H9 (cell line): ENCODE data around the gene CAMTA2. TPM values are rescaled to one million over a fixed set of nuclear protein-coding genes. Genes with fewer than 3 reads are reported as not detected.

ENCODE experiments used
- DNase-seq: peaks from one replicate; pipeline ENCODE4 v3.0.0-alpha.2; 2017
- H2AFZ ChIP-seq: one replicate; pipeline ENCODE4 v1.6.1; 2013; ENCODE audit warnings: mild to moderate bottlenecking, low read length, control low read depth, moderate library complexity
- H2AK5ac ChIP-seq: 2 replicates; pipeline ENCODE4 v1.6.1; 2013; ENCODE audit warnings: low read length, control low read depth, mixed read lengths; ENCODE audit not compliant: insufficient read length
- H2BK120ac ChIP-seq: one replicate; pipeline ENCODE4 v1.6.1; 2013; ENCODE audit warnings: low read depth, mild to moderate bottlenecking, low read length, control low read depth, inconsistent platforms; ENCODE audit not compliant: poor library complexity, severe bottlenecking
- H2BK12ac ChIP-seq: 2 replicates; pipeline ENCODE4 v1.6.1; 2013; ENCODE audit warnings: low read length, control low read depth, mixed read lengths, low read depth; ENCODE audit not compliant: insufficient read length
- H2BK15ac ChIP-seq: 2 replicates; pipeline ENCODE4 v1.6.1; 2013; ENCODE audit warnings: low read depth, low read length, control low read depth
- H2BK20ac ChIP-seq: one replicate; pipeline ENCODE4 v1.6.1; 2013; ENCODE audit warnings: low read depth, mild to moderate bottlenecking, low read length, control low read depth, inconsistent platforms; ENCODE audit not compliant: poor library complexity, severe bottlenecking
- H2BK5ac ChIP-seq: 2 replicates; pipeline ENCODE4 v1.6.1; 2013; ENCODE audit warnings: low read length, control low read depth, mixed read lengths; ENCODE audit not compliant: insufficient read length
- H3K14ac ChIP-seq: 2 replicates; pipeline ENCODE4 v1.6.1; 2013; ENCODE audit warnings: low read length, control low read depth; ENCODE audit not compliant: insufficient read depth
- H3K18ac ChIP-seq: 2 replicates; pipeline ENCODE4 v1.6.1; 2013; ENCODE audit warnings: low read depth, mild to moderate bottlenecking, mixed read lengths, low read length, control low read depth; ENCODE audit not compliant: insufficient read length
- H3K23ac ChIP-seq: 2 replicates; pipeline ENCODE4 v1.6.1; 2013; ENCODE audit warnings: low read length, control low read depth, mixed read lengths, low read depth; ENCODE audit not compliant: insufficient read length
- H3K23me2 ChIP-seq: 2 replicates; pipeline ENCODE4 v1.6.1; 2013; ENCODE audit warnings: low read depth, mild to moderate bottlenecking, mixed read lengths, low read length, control low read depth; ENCODE audit not compliant: insufficient read length, poor library complexity, severe bottlenecking
- H3K27ac ChIP-seq: 2 replicates; pipeline ENCODE4 v1.5.1; 2013; ENCODE audit warnings: low read length, control low read depth, mixed read lengths, low read depth; ENCODE audit not compliant: insufficient read length
- H3K27me3 ChIP-seq: 2 replicates; pipeline ENCODE4 v1.6.1; 2013; ENCODE audit warnings: low read length, control low read depth, inconsistent platforms; ENCODE audit not compliant: insufficient read depth
- H3K4ac ChIP-seq: 2 replicates; pipeline ENCODE4 v1.6.1; 2013; ENCODE audit warnings: low read depth, mild to moderate bottlenecking, control low read depth, inconsistent platforms, low read length, moderate library complexity
- H3K4me1 ChIP-seq: 2 replicates; pipeline ENCODE4 v1.6.1; 2013; ENCODE audit warnings: low read length, control low read depth, inconsistent platforms; ENCODE audit not compliant: insufficient read depth
- H3K4me2 ChIP-seq: 2 replicates; pipeline ENCODE4 v1.6.1; 2013; ENCODE audit warnings: low read length, control low read depth, mixed read lengths; ENCODE audit not compliant: insufficient read length, insufficient read depth
- H3K56ac ChIP-seq: 2 replicates; pipeline ENCODE4 v1.6.1; 2013; ENCODE audit warnings: low read depth, mild to moderate bottlenecking, mixed read lengths, low read length, control low read depth; ENCODE audit not compliant: insufficient read length
- H3K79me1 ChIP-seq: 2 replicates; pipeline ENCODE4 v1.6.1; 2013; ENCODE audit warnings: low read depth, mild to moderate bottlenecking, moderate library complexity, low read length, control low read depth, inconsistent platforms; ENCODE audit not compliant: insufficient read depth, poor library complexity, severe bottlenecking
- H3K79me2 ChIP-seq: 2 replicates; pipeline ENCODE4 v1.6.1; 2013; ENCODE audit warnings: low read length, control low read depth, inconsistent platforms; ENCODE audit not compliant: insufficient read depth
- H3K9ac ChIP-seq: 2 replicates; pipeline ENCODE4 v1.6.1; 2013; ENCODE audit warnings: low read length, control low read depth, mixed read lengths; ENCODE audit not compliant: insufficient read length; ENCODE audit errors: extremely low read depth
- H3K9me3 ChIP-seq: one replicate; pipeline ENCODE4 v1.6.1; 2013; ENCODE audit warnings: low read depth, low read length, inconsistent platforms; ENCODE audit not compliant: control insufficient read depth
- H3T11ph ChIP-seq: one replicate; pipeline ENCODE4 v1.6.1; 2013; ENCODE audit warnings: mild to moderate bottlenecking, low read length, control low read depth, inconsistent platforms
- H4K20me1 ChIP-seq: one replicate; pipeline ENCODE4 v1.6.1; 2013; ENCODE audit not compliant: control insufficient read depth, insufficient read length, insufficient read depth
- H4K5ac ChIP-seq: 2 replicates; pipeline ENCODE4 v1.6.1; 2013; ENCODE audit warnings: low read depth, mild to moderate bottlenecking, mixed read lengths, low read length, control low read depth; ENCODE audit not compliant: insufficient read length
- H4K8ac ChIP-seq: replicated peaks from 2 replicates; pipeline ENCODE4 v1.6.1; 2013; ENCODE audit warnings: low read length, control low read depth, mixed read lengths, low read depth; ENCODE audit not compliant: insufficient read length
- H4K91ac ChIP-seq: 2 replicates; pipeline ENCODE4 v1.6.1; 2013; ENCODE audit warnings: low read depth, mild to moderate bottlenecking, moderate library complexity, mixed read lengths, low read length, control low read depth; ENCODE audit not compliant: insufficient read length
- H3K27ac Mint-ChIP-seq, 3 experiments: 2 replicates in 2 of 3; 3 replicates in 1 of 3; pipeline ENCODE4 v1.8.0; 2020 to 2021; ENCODE audit warnings: mixed read lengths in 3 of 3, mild to moderate bottlenecking in 1 of 3, moderate library complexity in 1 of 3
- H3K27me3 Mint-ChIP-seq: 2 replicates; pipeline ENCODE4 v1.8.0; 2021; ENCODE audit warnings: low read depth, mild to moderate bottlenecking, moderate library complexity, mixed read lengths
- H3K36me3 Mint-ChIP-seq, 3 experiments: 2 replicates in 2 of 3; 3 replicates in 1 of 3; pipeline ENCODE4 v1.8.0; 2020 to 2021; ENCODE audit warnings: low read depth in 3 of 3, mixed read lengths in 3 of 3; ENCODE audit not compliant: insufficient read depth in 1 of 3
- H3K4me1 Mint-ChIP-seq, 2 experiments: 2 replicates each; pipeline ENCODE4 v1.8.0; 2020; ENCODE audit warnings: mixed read lengths in 2 of 2
- H3K4me3 Mint-ChIP-seq, 2 experiments: 2 replicates in 1 of 2; 3 replicates in 1 of 2; pipeline ENCODE4 v1.8.0; 2020 to 2021; ENCODE audit warnings: mild to moderate bottlenecking in 2 of 2, mixed read lengths in 2 of 2, moderate library complexity in 1 of 2
- H3K9me3 Mint-ChIP-seq, 2 experiments: 2 replicates in 1 of 2; 3 replicates in 1 of 2; pipeline ENCODE4 v1.8.0; 2020; ENCODE audit warnings: mild to moderate bottlenecking in 2 of 2, mixed read lengths in 2 of 2, moderate library complexity in 1 of 2
- CTCF ChIP-seq: fragments of 200-600 bp; sonication (generic); conservative IDR thresholded peaks from 3 replicates; pipeline ENCODE4 v1.8.0; 2021; ENCODE audit warnings: antibody characterized with exemption, mild to moderate bottlenecking
- WGBS: extraction: QIAGEN DNeasy Blood & Tissue Kit; methylation state at CpG from one replicate; pipeline ENCODE4 v1.1.7; 2013; ENCODE audit warnings: missing lambda C conversion rate, low lambda C conversion rate, mixed read lengths; ENCODE audit not compliant: insufficient read length; ENCODE audit errors: extremely low coverage; 5-methylcytosine and 5-hydroxymethylcytosine counted together
- total RNA-seq: library from RNA; stranded (reverse); gene quantifications from 2 replicates; pipeline ENCODE4 v1.2.1, GENCODE V29; 2021

CAMTA2 gene
- total RNA-seq, 1 experiment from 2014 or later = 15.6 TPM

GRCh38 chr17:4994081-4994595, 6.7 kb upstream of the CAMTA2 start:
- Histone ChIP-seq H3K4ac (no peak overlapping the region), H4K5ac (no peak overlapping the region), H3K9ac (no peak overlapping the region), H3K27ac (no peak overlapping the region), H2AK5ac (no peak overlapping the region), H2BK120ac (no peak overlapping the region), H3K9me3 (no peaks in the 10 kb centered on the region), H3K56ac (no peak overlapping the region), H3K79me1 (no peaks in the 10 kb centered on the region), H3K27me3 (peaks cover 1% of the 10 kb centered on the region; the same call in 1 of the 2 replicates), H3K14ac (no peak overlapping the region), H4K8ac (no peak overlapping the region), H3K23me2 (peaks cover 14% of the 10 kb centered on the region), H4K91ac (no peak overlapping the region), H2AFZ (no peak overlapping the region), H4K20me1 (no peaks in the 10 kb centered on the region), H3K79me2 (peaks cover 2% of the 10 kb centered on the region; the same call in 1 of the 2 replicates), H3K18ac (no peak overlapping the region), H3K23ac (no peak overlapping the region), H2BK5ac (no peak overlapping the region), H2BK20ac (no peak overlapping the region), H2BK12ac (no peak overlapping the region), H3T11ph (no peak overlapping the region), H2BK15ac (no peak overlapping the region), H3K4me1 (peaks cover 2% of the 10 kb centered on the region), H3K4me2 (no peak overlapping the region)
- WGBS = no CpG with 5 or more reads among the region's 6 CpGs
- Mint-ChIP-seq H3K36me3 (no peaks in the 10 kb centered on the region; a peak in 1 of 7 replicates), H3K27me3 (peaks cover 42% of the 10 kb centered on the region), H3K9me3 (no peaks in the 10 kb centered on the region), H3K4me3 (no peak overlapping the region), H3K4me1 (peaks cover 4 to 8% of the 10 kb centered on the region in 2 experiments), H3K27ac (no peak overlapping the region)
- no peak for TF ChIP-seq CTCF
- DNase-seq = no peak
